Esophagus squamous epithelium (tissue), 4 donors: ENCODE data around the gene CLRN3.

Source experiments
- POLR2A ChIP-seq, 4 donors: fragments of 450-650 bp; IDR thresholded peaks; one replicate each; pipeline ENCODE4 v1.6.1; 2017; ENCODE audit warnings: antibody characterized with exemption in 4 of 4, mild to moderate bottlenecking in 4 of 4, moderate library complexity in 3 of 4
- TF ChIP-seq, protein P1 (sequence below), 6 experiments: fragments of 450-650 bp in 4 of 6; fragments of 200-600 bp in 2 of 6; sonication (generic) in 2 of 6; IDR thresholded peaks; one replicate each; pipeline ENCODE4 v1.5.1; 2016 to 2019; ENCODE audit warnings: antibody characterized with exemption in 6 of 6, mild to moderate bottlenecking in 4 of 6, moderate library complexity in 4 of 6

DNA sequence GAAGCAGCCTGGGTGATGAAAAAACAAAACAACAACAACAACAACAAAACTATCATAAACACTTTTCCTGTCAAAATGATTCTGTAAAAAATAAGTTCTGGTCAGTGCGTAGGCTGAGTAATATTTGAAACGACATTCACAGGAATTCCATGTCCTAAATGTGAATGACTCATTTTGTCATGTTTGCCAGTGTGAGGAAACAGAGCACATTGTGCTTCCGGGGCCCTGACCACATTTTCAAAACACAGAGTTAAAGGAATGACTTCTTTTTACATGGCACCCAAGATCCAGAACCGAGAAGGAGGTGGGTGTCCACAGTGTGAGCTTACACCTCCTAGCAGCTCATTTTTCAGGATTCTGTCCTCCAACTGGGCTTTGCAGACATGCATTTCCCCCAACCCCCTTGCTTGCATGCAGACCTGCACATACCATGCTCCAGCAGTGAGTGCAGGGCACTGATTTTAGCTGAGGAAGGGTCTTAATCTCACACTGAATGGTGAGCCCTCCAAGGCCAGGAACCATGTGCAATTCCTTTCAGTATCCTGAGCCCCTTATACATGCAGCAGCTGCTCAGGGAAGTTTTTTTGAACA is 3.0 kb downstream of the CLRN3 start:
- TF ChIP-seq, protein P1, sequence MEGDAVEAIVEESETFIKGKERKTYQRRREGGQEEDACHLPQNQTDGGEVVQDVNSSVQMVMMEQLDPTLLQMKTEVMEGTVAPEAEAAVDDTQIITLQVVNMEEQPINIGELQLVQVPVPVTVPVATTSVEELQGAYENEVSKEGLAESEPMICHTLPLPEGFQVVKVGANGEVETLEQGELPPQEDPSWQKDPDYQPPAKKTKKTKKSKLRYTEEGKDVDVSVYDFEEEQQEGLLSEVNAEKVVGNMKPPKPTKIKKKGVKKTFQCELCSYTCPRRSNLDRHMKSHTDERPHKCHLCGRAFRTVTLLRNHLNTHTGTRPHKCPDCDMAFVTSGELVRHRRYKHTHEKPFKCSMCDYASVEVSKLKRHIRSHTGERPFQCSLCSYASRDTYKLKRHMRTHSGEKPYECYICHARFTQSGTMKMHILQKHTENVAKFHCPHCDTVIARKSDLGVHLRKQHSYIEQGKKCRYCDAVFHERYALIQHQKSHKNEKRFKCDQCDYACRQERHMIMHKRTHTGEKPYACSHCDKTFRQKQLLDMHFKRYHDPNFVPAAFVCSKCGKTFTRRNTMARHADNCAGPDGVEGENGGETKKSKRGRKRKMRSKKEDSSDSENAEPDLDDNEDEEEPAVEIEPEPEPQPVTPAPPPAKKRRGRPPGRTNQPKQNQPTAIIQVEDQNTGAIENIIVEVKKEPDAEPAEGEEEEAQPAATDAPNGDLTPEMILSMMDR (IDR thresholded peaks at IDR 0.05), result no peak
- TF ChIP-seq POLR2A (IDR thresholded peaks at IDR 0.05), result no peak
